RWPE1 (cell line): ENCODE data around the gene TEKT3.
A peak's percentile ranks its signal among the peaks of the same experiment; 100 is the strongest.

Source experiments
- CTCF ChIA-PET: fragments of 350-600 bp; sonication (Branson Sonifier 250); formaldehyde crosslinking; extraction: SDS; loops from one replicate; lab custom pipeline; 2021; lab: Yijun Ruan, JAX
- POLR2A ChIA-PET: fragments of 400-600 bp; formaldehyde crosslinking; extraction: SDS; loops from one replicate; lab custom pipeline; 2020; ENCODE audit warnings: antibody characterized with exemption; ENCODE audit not compliant: low non-redundant PET; lab: Yijun Ruan, JAX
- DNase-seq: peaks from one replicate; pipeline ENCODE4 v3.0.0; 2012; ENCODE audit warnings: low spot score
- H3K27ac ChIP-seq: fragments of 450-650 bp; 2 replicates; pipeline ENCODE4 v1.5.1; 2017
- TF ChIP-seq, protein P1 (sequence below): fragments of 450-650 bp; conservative IDR thresholded peaks from 2 replicates; pipeline ENCODE4 v1.5.1; 2017; ENCODE audit warnings: low read depth, mild to moderate bottlenecking

Gene TEKT3

DNA sequence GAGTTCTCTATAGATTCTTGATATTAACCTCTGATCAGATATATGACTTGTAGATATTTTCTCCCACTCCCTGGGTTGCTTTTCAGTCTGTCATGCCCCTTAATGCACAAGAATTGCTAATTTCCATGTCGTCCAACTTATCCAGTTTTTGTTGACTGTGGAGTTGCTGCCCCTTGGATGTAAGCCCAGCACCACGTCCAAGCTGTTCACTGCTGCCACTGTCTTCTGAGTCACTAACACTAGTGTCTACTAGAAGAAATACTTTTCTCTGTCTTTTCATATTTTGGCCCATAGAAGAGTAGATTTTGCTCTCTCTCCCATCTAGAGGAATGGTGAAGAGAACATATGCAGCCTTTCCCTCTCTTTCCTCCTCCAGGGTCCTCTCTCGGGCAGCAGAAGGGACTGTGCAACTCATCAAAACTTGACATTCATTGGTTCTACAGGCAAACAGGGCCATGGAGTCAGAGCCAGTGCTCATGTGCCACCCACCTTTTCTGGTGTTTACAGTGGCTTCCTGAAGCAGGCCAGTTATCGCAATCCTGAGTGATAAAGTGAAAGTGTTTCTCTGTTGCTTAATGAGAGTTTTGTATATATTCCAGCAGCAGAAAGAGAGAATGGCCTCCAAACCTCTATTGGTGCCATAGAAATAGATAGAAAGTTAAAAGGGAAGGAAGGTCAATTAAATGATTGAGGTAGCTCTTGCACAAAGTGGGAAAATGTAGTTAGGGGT lies 53.7 kb downstream of the TEKT3 start:
- ChIA-PET CTCF (no interaction called here), POLR2A (no interaction called here)
- TF ChIP-seq, protein P1, sequence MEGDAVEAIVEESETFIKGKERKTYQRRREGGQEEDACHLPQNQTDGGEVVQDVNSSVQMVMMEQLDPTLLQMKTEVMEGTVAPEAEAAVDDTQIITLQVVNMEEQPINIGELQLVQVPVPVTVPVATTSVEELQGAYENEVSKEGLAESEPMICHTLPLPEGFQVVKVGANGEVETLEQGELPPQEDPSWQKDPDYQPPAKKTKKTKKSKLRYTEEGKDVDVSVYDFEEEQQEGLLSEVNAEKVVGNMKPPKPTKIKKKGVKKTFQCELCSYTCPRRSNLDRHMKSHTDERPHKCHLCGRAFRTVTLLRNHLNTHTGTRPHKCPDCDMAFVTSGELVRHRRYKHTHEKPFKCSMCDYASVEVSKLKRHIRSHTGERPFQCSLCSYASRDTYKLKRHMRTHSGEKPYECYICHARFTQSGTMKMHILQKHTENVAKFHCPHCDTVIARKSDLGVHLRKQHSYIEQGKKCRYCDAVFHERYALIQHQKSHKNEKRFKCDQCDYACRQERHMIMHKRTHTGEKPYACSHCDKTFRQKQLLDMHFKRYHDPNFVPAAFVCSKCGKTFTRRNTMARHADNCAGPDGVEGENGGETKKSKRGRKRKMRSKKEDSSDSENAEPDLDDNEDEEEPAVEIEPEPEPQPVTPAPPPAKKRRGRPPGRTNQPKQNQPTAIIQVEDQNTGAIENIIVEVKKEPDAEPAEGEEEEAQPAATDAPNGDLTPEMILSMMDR = no peak
- no peak for DNase-seq
- no peak overlapping the region for H3K27ac ChIP-seq

- DNase-seq = no peak
- POLR2A ChIA-PET = no interaction called here
- TF ChIP-seq, protein P1 = no peak
- no peak overlapping the region for H3K27ac ChIP-seq
- CTCF ChIA-PET = no interaction called here
Measured at GRCh38 chr17:15285466-15285865, 55.9 kb downstream of the TEKT3 start.

- DNase-seq = no peak
- H3K27ac ChIP-seq = no peak overlapping the region
- POLR2A ChIA-PET = no interaction called here
- CTCF ChIA-PET = no interaction called here
- TF ChIP-seq, protein P1 = no peak
Measured at GRCh38 chr17:15284537-15284936, 56.9 kb downstream of the TEKT3 start.

DNA sequence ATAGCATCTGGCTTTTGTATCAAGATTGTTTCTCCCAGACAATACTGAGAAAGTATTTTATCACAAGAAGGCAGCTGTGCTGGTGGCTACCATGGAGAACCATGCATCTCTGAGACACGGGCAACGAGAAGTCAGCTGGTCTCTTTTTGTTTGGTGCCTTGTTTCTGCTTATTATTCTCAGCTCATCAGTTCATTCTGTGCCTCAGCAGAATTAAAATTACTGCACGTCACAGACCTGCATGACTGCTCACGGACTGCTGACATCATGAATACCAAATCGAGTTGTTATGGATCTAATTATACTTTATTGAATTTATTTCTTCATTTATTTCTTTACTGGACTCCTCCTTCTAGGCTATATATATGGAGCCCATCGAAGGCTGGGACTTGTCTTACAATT lies 57.3 kb downstream of the TEKT3 start:
- H3K27ac ChIP-seq = no peak overlapping the region
- POLR2A ChIA-PET = no interaction called here
- no peak for DNase-seq
- CTCF ChIA-PET = no interaction called here
- TF ChIP-seq, protein P1 = no peak

DNA sequence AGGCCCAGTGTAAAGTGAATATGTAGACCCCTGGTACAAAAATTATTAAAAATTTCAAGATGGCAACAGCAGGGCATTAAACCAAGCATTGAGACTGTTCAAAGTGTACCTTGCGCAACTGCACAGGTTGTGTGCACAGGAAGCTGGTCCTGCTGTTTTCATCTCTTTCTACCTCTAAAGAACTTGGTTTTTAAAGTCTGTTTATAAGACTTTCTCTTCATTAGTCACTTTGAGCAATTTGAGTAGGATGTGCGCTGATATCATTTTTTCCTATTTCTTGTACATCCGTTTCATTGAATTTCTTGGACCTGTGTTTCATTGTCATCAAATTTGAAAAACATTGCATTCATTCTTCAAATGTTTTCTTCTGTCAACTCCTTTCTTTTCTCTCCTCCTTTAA lies 59.5 kb downstream of the TEKT3 start:
- ChIA-PET POLR2A (no interaction called here), CTCF (no interaction called here)
- no peak overlapping the region for H3K27ac ChIP-seq
- TF ChIP-seq, protein P1 = no peak
- no peak for DNase-seq

DNA sequence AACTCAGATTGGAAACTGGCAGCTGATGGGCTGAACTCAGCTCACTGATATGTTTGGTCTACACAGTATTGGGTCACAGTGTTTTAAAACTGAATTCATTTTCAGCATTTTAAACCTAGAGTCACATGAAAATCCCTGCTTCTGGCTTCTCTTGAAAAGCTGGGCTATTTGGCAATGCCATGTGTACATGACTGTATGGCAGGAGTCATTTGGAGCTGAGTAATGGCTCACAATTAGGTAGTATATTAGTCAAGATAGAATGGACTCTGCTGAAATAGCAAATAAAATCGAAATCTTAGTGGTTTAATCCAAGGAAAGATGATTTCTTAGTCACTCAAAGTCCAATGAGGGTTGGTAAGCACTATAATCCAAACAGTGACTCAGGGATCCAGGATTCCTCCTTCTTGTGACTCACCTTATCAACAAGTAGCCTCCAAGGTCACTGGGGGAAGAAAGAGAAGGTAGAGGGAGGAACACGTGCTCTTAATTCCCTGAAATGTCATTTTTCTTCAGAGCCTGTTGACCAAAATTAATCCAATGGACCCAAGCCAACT lies 62.4 kb downstream of the TEKT3 start:
- POLR2A ChIA-PET = no interaction called here
- CTCF ChIA-PET = no interaction called here
- TF ChIP-seq, protein P1 = no peak

More for the DNA sequence above, 62.4 kb downstream of the TEKT3 start:
- DNase-seq = peak; percentile 57
- no peak overlapping the region for H3K27ac ChIP-seq
